ENCODE data around the gene GP5. TPM values are rescaled to one million over a fixed set of nuclear protein-coding genes. Genes with fewer than 3 reads are reported as not detected.
A peak's percentile ranks its signal among the peaks of the same experiment; 100 is the strongest.

Gene GP5
- total and polyA plus RNA-seq, 2 of the 13 experiments (the other 11 are each of a cell fraction or from before 2014, with no cell fraction given), result not detected

- TF ChIP-seq, protein P1, sequence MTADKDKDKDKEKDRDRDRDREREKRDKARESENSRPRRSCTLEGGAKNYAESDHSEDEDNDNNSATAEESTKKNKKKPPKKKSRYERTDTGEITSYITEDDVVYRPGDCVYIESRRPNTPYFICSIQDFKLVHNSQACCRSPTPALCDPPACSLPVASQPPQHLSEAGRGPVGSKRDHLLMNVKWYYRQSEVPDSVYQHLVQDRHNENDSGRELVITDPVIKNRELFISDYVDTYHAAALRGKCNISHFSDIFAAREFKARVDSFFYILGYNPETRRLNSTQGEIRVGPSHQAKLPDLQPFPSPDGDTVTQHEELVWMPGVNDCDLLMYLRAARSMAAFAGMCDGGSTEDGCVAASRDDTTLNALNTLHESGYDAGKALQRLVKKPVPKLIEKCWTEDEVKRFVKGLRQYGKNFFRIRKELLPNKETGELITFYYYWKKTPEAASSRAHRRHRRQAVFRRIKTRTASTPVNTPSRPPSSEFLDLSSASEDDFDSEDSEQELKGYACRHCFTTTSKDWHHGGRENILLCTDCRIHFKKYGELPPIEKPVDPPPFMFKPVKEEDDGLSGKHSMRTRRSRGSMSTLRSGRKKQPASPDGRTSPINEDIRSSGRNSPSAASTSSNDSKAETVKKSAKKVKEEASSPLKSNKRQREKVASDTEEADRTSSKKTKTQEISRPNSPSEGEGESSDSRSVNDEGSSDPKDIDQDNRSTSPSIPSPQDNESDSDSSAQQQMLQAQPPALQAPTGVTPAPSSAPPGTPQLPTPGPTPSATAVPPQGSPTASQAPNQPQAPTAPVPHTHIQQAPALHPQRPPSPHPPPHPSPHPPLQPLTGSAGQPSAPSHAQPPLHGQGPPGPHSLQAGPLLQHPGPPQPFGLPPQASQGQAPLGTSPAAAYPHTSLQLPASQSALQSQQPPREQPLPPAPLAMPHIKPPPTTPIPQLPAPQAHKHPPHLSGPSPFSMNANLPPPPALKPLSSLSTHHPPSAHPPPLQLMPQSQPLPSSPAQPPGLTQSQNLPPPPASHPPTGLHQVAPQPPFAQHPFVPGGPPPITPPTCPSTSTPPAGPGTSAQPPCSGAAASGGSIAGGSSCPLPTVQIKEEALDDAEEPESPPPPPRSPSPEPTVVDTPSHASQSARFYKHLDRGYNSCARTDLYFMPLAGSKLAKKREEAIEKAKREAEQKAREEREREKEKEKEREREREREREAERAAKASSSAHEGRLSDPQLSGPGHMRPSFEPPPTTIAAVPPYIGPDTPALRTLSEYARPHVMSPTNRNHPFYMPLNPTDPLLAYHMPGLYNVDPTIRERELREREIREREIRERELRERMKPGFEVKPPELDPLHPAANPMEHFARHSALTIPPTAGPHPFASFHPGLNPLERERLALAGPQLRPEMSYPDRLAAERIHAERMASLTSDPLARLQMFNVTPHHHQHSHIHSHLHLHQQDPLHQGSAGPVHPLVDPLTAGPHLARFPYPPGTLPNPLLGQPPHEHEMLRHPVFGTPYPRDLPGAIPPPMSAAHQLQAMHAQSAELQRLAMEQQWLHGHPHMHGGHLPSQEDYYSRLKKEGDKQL (CRISPR knock-in tag; IDR thresholded peaks at IDR 0.05; ENCODE audit: low read depth), result 0 out of 2 replicates have a peak, but pooled peaks have one; percentile 50
- TF ChIP-seq ZNF660 (CRISPR knock-in tag; IDR thresholded peaks at IDR 0.05; ENCODE audit: borderline replicate concordance, low read depth) (no peak), SAP130 (CRISPR knock-in tag; IDR thresholded peaks at IDR 0.05; ENCODE audit: low read depth) (peak; percentile 49), TEAD3 (CRISPR knock-in tag; optimal IDR thresholded peaks at IDR 0.05; ENCODE audit: borderline replicate concordance) (peak; percentile 41), SOX6 (IDR thresholded peaks at IDR 0.05) (no peak), SOX6 (CRISPR knock-in tag; IDR thresholded peaks at IDR 0.05) (peak; percentile 23), HDAC1 (CRISPR knock-in tag; IDR thresholded peaks at IDR 0.05) (peak; percentile 2; the same call in 1 of the 2 replicates), TBX2 (CRISPR knock-in tag; IDR thresholded peaks at IDR 0.05; ENCODE audit: borderline replicate concordance) (peak; percentile 92), RFXANK (CRISPR knock-in tag; IDR thresholded peaks at IDR 0.05) (no peak), EP300 (IDR thresholded peaks at IDR 0.05; ENCODE audit: low read depth in 2 of 2, low read length in 2 of 2) (peak in 1 of 2 experiments; percentile 80; a peak in 2 of 4 replicates), EP300 (CRISPR knock-in tag; IDR thresholded peaks at IDR 0.05; ENCODE audit: borderline replicate concordance) (peak; percentile 17; the same call in 1 of the 2 replicates), NR2C2 (CRISPR knock-in tag; IDR thresholded peaks at IDR 0.05; ENCODE audit: borderline replicate concordance) (peak; percentile 2; the same call in 1 of the 2 replicates), RNF219 (CRISPR knock-in tag; IDR thresholded peaks at IDR 0.05) (no peak), CHD4 (IDR thresholded peaks at IDR 0.05; ENCODE audit: borderline replicate concordance, low read length) (peak; percentile 49; the same call in 1 of the 2 replicates), BHLHE40 (IDR thresholded peaks at IDR 0.05; ENCODE audit: low read length) (peak; percentile 68)
- TF ChIP-seq, protein P2, sequence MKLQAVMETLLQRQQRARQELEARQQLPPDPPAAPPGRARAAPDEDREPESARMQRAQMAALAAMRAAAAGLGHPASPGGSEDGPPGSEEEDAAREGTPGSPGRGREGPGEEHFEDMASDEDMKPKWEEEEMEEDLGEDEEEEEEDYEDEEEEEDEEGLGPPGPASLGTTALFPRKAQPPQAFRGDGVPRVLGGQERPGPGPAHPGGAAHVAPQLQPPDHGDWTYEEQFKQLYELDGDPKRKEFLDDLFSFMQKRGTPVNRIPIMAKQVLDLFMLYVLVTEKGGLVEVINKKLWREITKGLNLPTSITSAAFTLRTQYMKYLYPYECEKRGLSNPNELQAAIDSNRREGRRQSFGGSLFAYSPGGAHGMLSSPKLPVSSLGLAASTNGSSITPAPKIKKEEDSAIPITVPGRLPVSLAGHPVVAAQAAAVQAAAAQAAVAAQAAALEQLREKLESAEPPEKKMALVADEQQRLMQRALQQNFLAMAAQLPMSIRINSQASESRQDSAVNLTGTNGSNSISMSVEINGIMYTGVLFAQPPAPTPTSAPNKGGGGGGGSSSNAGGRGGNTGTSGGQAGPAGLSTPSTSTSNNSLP (IDR thresholded peaks at IDR 0.05; ENCODE audit: low read depth, low read length), result 0 out of 2 replicates have a peak, but pooled peaks have one; percentile 5
- TF ChIP-seq, protein P3, sequence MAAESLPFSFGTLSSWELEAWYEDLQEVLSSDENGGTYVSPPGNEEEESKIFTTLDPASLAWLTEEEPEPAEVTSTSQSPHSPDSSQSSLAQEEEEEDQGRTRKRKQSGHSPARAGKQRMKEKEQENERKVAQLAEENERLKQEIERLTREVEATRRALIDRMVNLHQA (CRISPR knock-in tag; IDR thresholded peaks at IDR 0.05), result 0 out of 2 replicates have a peak, but pooled peaks have one; percentile 5
Observed at GRCh38 chr3:194447161-194447560, 48.1 kb upstream of the GP5 start (continued).
